GM04504 (cell line): ENCODE results near the gene DNPEP.

Source experiments
- DNase-seq: peaks from one replicate; pipeline ENCODE4 v3.0.0-alpha.2; 2012; ENCODE audit warnings: low read depth

The DNPEP gene

DNA sequence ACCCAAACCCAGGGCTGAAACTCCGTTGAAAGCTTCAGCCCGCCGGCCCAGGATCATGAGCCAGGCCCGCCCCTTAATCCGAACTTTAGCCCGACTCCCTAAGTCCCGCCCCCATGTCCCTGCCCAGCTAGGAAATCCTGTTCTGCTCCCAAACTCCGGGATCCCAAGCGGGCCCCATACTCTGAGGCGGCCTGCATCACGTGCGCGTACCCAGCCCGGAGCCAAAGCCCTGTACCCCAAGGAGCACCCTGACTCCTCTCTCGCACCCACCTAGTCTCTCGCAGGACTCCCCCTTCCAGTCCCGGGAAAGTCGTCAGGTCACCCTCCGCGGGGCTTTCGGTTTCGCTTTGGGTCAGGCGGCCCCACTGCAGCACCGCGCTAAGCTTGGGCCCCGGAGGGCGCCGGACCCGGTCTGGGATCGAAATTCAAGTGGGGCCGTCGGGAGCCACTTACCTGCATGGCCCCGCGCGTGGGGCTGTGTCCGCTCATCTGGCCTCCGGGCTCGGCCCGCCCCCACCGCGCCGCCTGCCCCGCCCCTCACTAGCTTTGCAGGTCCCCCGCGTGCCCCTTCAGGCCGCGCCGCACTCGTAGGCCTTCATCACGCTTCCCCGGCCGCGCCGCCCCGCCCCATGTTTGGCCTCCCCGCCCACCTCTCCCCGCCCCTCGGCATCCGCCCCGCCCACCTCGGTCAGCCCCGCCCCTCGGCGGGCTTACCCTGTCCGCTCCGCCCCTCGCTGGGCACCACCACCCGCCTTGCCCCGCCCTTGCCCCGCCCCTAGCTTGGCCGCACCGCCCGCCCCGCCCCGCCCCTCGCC, at the start of gene DNPEP:
TSS of gene DNPEP (minus strand) at position 607 of the 815 bp plus-strand sequence. CDS start at position 489, 118 bp downstream.
- DNase-seq, result peak; percentile 83

DNA sequence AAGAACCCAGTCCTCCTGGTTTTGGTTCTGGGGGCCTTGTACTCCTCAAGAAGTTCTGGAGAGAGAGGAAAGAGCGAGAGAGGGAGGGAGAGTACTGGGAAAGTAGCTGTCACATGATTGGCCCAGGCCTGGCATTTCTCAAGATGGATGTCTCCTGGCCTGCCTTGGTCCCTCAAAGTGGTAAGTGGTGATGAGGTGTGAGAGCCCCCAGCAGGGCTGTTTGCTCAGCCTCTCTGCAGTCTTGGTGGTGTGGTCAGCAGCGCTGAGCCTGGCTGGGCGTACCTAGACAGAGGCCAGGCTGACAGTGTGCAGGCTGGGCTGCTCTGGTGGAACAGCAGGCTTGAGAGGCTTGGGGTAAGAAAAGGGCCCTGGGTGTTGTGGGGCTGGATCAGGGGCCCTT, 49.4 kb upstream of the DNPEP start:
- no peak for DNase-seq

DNA sequence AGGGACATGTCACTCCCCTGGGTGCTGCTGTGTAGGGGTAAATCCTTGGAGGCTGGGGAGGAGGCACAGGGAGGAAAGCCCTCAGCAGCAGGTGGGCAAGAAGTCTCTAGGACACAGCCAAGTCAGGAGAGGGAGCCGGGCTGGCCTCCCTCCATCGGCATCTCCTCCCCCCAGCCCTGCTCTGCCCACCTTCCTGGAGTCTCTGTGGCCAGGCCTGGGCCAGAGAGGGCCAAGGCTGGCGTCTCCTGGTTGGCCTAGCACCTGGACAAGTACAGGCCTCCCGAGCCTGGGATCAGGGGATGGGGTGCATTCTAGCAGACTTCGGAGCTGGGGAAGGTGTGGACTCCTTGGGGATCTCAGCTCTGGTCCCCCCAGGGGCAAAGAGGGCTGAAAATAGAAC, 48.8 kb upstream of the DNPEP start:
- DNase-seq, result no peak

DNA sequence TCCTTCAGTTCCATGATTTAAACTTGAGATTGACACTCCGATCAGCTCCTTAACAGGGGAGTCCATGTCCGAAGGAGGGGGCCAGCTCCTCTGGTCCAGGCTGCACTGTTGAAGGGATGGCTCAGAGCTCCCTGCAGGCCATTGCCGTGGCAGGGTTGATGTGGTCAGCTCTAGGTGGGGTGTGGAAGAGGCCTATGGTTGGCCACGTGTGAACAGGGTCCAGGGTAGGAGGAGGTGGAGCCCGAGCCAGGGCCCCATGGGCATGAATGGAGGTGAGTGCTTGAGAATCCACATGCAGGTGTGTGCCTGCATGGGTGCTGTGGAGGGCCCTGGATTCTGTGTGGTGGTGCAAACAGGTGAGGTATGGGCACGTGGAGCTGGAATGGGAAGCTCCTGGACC, 48.0 kb upstream of the DNPEP start:
- DNase-seq, result no peak

DNA sequence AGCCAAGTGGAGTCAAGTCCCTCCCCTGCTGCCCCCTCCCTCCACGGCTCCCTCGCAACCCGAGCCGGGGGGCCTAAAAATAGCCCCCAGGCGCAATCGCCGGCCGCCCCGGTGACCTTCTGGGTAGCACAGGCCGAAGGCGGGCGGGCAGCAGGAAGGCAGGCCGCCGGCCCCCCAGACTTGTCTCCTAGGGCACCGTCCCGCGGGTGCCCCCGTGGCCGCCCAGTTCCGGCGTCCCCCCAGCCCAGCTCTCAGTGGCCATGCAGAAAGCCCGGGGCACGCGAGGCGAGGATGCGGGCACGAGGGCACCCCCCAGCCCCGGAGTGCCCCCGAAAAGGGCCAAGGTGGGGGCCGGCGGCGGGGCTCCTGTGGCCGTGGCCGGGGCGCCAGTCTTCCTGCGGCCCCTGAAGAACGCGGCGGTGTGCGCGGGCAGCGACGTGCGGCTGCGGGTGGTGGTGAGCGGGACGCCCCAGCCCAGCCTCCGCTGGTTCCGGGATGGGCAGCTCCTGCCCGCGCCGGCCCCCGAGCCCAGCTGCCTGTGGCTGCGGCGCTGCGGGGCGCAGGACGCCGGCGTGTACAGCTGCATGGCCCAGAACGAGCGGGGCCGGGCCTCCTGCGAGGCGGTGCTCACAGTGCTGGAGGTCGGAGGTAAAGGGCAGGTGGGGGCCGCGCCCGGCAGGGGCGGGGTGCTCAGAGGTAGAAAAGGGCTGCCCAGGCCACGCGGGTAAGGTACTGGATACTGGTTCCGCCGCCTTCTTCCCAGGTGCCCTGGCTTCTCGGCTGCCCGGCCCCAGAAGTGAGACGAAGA, 47.2 kb upstream of the DNPEP start, which contains the start of gene SPEG:
TSS of gene SPEG (plus strand) at position 126 of the 808 bp plus-strand sequence. CDS start at position 261, 135 bp downstream.
- DNase-seq, result no peak

DNA sequence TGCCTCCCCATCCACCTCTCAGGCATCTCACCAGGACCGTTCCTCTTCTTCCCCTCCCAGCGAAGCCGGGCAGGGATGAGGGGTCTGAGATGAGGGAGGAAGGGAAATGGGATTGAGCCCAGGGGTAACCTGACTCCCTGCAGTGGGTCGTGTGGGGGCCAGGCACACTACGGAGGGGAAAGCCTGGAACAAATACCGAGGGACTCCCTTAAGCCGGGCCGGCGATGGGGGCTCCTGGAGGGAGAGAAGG, 46.7 kb upstream of the DNPEP start:
- DNase-seq, result no peak

DNA sequence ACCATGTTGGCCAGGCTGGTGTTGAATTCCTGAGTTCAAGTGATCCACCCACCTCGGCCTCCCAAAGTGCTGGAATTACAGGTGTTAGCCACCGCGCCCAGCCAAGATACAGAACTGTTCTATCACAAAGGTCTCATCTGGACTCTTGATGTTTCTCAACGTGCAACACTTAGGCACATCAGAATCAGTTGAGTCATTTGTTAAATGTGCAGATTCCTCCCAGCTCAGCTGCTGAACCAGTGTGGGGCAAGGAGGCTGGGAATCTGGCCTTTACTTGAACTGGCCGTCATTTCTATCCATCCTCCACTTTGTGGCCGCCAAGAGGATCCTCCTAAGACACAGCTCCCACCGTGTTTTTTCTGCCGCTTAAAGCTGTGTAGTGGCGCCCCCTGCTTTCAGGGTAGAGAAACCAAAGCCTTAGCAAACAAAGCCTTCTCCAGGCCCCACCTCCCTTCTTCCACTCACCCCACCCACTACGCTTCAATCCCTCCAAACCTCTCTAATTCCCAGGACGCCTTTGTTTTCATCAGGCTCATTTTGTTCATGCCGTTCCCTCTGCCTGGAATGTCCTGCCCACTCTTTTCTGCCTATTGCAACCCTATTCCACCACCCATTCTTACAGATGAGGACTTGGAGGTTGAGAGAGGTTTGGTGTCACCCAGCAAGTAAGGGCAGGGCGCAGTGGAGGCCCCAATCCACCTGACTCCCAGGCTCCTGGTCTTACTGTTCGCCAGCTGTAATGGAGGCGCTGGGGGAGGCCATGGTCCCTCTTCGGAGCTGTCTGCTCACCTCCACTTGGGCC, 46.2 kb upstream of the DNPEP start:
- DNase-seq, result no peak

DNA sequence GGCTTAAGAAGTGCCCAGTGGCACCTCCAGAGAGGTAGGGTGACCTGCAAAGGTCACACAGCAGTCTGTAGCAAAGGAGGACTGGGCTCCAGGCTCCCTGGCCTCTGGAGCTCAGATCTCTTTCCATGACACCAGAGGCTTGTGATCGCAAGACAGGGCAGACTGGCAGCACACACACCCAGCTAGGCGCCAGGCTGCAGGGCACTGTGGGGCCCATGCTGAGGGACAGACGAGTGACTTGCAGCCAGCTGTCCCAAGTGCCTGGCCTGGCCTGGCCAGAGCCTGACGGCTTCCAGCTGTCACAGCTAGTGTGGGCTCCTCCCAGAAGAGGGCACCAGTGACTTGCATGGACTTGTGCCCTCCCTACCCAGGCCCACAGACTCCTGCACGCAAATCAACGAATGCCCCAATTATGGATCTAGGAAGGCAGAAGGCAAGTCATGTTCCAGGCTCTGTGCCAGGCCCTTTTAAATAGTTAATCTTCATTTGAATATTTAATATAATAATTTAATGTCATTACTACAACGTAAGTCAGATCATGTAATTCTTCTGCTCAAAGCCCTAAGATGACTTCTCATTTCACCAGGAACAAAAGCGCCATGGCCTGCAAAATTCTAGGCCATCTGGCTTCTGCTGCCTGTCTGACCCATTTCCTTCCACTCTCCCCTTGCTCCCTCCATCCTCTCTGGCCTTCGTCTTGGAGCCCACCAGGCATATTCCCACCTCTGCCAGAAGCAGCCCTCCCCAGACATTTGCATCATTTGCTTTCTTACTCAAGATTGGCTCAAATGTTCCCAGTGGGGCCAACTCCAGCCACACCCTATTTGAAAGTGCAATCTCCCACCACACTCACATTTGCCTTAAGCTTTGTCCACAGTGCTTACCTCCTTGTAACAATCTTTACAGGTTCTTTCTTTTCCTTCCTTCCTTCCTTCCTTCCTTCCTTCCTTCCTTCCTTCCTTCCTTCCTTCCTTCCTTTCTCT, 43.2 kb upstream of the DNPEP start:
- DNase-seq, result no peak

DNA sequence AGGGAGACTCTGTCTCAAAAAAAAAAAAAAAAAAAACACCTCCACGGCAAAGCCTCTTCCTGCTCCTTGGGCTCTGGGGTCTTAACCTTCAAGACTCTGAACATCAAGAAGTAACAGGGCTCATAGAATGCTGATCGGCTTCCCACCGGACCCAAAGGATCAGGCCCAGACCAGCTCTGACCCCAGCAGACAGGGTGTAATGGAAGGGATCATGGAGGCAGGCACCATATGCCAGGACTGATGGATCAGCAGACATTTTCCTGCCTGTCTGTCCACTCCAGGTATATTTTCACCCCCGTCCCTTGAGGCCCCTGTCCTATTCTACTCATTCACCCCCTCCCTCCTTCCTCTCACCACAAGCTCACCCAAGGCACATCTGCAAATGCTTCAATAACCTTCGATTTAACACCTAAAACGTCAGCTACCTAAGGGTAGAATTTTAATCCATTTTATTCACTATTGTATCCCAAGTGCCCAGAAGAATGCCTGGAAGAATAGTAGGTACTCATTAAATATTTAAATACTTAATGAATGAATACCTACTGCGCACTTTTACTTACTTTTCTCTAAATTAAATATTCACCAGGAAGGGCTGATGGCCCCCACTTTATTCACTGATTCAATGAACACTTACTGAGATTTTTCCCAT, 42.4 kb upstream of the DNPEP start:
- no peak for DNase-seq

DNA sequence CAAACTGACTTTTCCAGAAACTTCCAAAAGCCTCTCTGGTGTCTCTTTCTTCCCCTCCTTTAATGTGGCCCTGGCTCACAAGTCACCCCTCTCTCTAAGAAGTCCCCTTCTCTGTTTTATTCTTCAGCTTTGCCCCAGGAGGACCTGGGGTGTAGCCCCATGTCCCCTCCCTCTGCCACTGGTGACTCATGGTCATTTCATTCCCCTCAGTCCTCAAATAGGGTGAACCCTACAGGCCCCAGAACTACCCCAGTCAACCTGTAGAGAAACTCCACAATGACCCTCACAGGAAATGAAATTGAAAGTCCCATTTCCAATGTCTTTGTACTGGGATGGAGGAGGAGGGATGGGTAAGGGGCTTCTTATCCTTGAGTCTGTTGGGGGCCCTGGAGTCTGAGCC, 40.8 kb upstream of the DNPEP start:
- no peak for DNase-seq

DNA sequence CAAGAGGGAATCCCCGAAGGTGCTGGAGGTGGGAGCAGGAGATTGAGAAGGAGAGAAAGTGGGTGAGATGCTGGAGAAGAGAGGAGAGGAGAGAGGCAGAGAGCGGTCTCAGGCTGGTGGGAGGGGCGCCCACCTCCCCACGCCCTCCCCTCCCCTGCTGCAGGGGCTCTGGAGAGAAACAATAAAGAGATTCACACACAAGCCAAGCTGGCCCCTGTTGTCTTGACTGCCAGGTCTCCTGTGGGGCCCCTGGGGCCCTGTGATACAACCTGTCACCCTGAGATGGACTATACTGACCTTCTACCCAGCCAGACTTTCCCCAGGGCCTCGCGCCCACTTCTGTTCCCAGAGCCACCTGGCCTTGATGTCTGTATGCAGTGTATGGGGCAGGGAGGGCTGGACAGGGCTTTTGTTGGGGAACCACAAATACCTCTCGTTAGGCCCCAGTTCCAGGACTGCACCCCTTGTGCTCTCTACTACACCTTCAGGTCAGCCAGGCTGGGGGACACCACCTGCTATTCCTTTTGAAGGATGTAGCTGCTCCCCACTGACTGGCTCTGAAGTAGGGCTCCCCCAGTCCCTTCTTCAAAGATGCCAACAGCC, 38.9 kb upstream of the DNPEP start:
- DNase-seq, result no peak

DNA sequence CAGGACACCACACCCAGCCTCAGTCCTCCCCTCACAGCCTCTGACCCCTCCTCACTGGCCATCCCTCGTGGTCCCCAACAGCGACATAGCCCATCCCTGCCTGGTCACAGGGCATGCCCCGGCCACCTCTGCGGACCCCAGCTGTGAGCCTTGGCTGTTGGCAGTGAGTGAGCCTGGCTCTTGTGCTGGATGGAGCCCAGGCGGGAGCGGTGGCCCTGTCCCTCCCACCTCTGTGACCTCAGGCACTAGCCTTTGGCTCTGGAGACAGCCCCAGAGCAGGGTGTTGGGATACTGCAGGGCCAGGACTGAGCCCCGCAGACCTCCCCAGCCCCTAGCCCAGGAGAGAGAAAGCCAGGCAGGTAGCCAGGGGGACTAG, 38.3 kb upstream of the DNPEP start:
- DNase-seq, result no peak

DNA sequence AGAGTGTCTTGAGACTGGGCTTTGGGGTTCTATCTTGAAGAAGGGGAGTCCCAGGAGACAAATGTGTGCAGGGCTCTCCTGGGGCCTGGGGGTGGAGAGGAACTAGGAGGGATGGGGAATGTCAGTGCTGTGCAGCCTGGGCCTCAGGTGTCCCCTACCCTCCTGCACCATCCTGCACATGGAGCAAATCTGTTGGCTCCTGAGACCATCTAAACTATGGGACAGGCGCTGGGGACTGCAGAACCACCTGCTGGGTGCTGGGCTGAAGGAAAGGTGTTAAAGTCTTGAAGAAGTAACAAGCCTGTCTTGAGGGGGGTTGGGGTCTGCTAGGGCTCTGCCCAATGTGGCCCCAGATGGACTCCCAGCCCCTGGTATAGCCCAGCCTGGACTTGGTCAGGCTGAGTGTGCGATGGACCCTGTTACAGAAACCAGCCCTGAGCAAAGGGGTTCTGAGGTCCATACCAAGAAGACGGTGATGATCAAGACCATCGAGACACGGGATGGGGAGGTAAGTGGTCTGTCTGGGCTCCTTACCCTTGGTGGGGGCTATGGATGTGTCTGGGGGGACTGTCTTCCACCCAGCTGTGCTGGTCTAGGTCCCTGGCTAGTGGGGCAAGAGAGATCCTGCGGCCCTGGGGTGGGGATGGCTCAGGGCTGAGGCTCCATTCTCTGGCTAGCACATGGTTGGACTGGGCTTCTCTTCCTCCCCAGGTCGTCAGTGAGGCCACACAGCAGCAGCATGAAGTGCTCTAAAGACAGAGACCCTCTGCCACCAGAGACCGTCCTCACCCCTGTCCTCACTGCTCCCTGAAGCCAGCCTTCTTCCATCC, 37.7 kb upstream of the DNPEP start:
- no peak for DNase-seq

DNA sequence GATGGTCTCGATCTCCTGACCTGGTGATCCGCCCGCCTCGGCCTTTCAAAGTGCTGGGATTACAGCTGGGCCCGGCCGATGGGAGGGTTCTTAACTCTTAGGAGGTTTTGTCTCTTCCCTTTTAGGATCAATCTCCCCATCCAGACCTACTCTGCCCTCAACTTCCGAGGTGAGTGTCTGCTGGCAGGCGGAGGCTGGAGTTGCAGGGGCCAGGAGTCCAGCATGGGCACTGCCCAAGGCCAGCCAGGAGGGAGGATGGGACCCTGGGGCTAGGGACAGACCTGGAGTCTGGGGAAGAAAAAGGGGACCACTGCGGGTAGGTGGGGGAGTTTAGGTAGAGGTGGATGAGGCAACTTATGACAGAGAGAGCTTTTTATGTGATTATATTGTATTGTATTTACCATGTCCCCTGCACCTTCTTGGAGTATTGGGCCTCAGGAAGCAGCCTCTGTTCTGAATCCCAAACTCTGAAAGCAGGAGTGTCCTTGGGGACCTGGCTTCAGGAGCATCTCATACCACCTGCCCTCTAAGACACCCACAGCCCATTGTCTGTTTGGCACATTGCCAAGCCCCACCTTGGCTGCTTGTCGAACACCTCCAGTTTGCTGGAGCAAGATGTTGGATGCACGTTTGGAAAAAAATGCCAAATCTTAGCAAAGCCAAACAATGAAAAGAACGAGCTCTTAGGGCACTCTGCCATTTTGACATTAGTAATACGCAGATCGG, 36.1 kb upstream of the DNPEP start:
- no peak for DNase-seq

DNA sequence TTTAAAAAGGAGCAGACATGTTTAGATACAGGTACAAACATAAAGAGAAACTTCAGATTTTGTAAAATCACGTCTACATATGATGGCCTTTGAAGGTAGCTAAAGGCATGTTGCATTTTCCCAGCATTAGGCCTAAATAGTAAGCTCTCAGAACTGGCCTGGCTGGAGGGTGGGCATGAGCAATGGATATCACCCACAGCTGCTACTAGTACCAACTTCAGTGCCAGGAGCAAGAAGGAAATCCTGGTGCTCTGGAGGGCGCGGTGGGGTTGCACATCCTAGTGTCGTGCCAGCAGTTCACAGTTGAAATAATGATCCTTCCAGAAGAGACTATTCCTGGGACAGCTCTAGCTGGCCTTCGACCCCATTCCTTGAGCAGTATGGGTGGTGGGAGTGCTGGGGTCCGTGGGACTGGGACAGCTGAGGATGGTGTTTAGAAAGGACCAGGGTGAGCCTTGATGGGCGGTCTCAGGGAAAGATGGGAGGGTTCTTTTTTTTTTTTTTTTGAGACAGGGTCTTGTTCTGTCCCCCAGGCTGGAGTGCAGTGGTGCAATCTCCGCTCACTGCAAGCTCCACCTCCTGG, 35.3 kb upstream of the DNPEP start:
- DNase-seq, result no peak

DNA sequence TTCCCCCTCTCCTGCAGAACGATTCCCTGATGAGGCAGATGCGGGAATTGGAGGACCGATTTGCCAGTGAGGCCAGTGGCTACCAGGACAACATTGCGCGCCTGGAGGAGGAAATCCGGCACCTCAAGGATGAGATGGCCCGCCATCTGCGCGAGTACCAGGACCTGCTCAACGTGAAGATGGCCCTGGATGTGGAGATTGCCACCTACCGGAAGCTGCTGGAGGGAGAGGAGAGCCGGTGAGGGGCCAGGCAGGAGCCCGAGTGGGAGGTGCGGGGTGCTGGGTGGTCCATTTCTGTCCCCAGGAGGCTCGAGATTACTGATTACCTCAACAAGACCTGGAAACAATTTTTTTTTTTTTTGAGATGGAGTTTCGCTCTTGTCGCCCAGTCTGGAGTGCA, 33.6 kb upstream of the DNPEP start:
- no peak for DNase-seq

DNA sequence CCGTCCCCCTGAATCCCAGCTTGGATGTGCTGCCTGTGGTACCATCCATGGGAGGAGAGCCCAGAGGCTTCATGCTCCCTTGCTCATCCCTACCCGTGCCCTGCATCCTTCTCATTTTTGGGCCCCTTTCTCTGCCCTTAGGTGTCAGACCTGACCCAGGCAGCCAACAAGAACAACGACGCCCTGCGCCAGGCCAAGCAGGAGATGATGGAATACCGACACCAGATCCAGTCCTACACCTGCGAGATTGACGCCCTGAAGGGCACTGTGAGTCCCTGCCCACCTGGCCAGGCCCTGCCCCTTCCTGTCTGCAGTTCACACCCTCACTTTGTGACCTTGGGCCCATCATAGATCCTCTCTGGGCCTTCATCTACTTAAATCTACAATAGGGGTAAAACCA, 33.0 kb upstream of the DNPEP start:
- DNase-seq, result no peak

DNA sequence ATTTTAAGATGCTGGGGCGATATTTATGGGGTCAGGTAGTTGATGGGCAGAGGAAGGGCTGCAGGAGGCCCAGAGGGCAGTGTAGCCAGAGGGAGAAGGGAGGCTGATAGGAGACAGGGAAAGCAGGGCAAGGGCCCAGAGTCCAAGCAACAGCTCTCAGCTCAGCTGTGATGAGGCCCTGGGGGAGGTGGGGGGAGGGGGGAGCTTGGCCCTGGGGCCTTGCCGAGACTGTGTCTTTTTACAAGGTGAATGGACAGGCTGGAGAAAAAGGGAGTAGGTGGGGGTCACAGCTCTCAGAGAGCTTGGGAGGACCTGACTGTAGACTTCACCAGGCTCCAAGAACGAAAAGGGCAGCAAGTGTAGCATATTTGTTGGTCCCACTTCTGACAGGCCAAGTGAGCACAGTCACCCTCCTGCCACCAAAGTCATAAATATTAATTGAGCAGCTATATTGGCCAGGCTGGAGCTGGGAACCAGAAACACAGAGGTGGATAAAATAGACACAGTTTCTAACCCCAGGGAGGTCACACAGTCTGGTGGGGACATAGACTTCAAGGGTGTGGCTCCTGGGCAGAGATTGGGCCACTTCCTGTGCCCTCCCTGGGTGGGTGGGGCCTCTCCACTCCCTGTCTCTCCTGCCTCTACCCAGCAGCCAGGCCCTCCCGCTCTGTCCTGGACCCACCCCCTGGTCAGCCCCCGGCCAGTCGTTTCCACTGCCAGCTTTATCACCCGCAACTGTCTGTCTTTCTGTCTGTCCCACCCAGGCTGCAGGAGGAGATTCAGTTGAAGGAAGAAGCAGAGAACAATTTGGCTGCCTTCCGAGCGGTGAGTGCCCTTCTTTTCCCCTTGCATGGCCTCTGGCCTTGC, 31.9 kb upstream of the DNPEP start:
- DNase-seq, result no peak
